ENCODE results near the gene GJC1. TPM values are rescaled to one million over a fixed set of nuclear protein-coding genes. Genes with fewer than 3 reads are reported as not detected.
A peak's percentile ranks its signal among the peaks of the same experiment; 100 is the strongest.

Gene GJC1
- total and polyA plus RNA-seq, 3 donors from 2014 or later = 16.9 to 21.0 (median 19.3) TPM

DNA sequence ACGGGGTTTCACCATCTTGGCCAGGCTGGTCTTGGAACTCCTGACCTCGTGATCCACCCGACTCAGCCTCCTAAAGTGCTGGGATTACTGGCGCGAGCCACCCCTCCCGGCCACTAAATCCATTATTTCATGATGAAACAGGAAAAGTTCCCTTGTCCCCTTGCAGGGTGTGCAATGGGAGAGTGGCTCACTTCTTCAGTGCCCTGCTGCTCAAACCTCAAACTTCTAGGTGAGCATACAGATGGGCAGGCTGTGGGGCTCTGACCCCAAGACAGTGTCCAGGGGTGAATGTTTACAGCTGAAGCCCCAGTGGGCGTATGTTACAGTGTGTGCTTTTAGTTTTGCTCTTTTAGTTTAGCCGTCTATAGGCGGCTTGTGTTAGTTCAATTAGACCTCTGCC is 34.7 kb downstream of the GJC1 start:
- Histone ChIP-seq H3K4me3 (no peak overlapping the region), H3K27ac (no peak overlapping the region), H3K4me1 (no peaks in the 10 kb centered on the region), H3K9me3 (no peaks in the 10 kb centered on the region), H3K27me3 (no peaks in the 10 kb centered on the region), H3K36me3 (ENCODE audit: low read depth, missing control alignments) (no peaks in the 10 kb centered on the region)
- 83 to 85% methylated on average over 9 of the region's 9 CpGs for WGBS, 2 donors
- TF ChIP-seq POLR2A (IDR thresholded peaks at IDR 0.05) = no peak
- TF ChIP-seq, protein P1, sequence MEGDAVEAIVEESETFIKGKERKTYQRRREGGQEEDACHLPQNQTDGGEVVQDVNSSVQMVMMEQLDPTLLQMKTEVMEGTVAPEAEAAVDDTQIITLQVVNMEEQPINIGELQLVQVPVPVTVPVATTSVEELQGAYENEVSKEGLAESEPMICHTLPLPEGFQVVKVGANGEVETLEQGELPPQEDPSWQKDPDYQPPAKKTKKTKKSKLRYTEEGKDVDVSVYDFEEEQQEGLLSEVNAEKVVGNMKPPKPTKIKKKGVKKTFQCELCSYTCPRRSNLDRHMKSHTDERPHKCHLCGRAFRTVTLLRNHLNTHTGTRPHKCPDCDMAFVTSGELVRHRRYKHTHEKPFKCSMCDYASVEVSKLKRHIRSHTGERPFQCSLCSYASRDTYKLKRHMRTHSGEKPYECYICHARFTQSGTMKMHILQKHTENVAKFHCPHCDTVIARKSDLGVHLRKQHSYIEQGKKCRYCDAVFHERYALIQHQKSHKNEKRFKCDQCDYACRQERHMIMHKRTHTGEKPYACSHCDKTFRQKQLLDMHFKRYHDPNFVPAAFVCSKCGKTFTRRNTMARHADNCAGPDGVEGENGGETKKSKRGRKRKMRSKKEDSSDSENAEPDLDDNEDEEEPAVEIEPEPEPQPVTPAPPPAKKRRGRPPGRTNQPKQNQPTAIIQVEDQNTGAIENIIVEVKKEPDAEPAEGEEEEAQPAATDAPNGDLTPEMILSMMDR (IDR thresholded peaks at IDR 0.05) = no peak
- intact Hi-C loops (cut with DNase I; ENCODE audit: low total_unique reads) = no loop called here
- DNase-seq = no peak

DNA sequence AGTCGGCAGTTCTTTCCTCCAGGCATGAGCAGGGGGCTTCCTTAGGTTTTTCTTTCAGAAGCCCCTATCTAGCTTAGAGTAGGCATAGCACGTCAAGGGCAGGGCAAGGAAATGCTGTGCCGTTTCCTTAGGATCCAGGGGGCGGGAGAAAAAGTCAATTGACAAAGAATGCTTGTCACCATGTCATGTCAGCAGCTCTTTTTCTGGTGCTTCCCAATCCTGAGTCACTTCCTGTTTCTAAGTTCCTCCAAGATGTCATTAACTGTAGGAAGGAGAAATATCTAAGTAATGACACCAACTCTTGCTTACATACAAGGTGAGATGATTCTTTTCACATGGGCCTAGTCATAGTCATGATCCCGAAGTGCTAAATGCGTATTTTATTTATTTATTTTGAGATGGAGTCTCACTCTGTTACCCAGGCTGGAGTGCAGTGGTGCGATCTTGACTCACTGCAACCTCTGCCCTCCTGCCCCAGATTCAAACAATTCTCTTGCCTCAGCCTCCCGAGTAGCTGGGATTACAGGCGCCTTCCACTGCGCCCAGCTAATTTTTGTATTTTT is 35.2 kb downstream of the GJC1 start:
- H3K4me1 ChIP-seq = no peaks in the 10 kb centered on the region
- no peak overlapping the region for H3K4me3 ChIP-seq
- no peak for DNase-seq
- no peaks in the 10 kb centered on the region for H3K27me3 ChIP-seq
- H3K27ac ChIP-seq = peak overlapping the region in 1 of 2 donors; percentile 10
- no peaks in the 10 kb centered on the region for H3K36me3 ChIP-seq (ENCODE audit: low read depth, missing control alignments)
- TF ChIP-seq, protein P1 (IDR thresholded peaks at IDR 0.05) = no peak
- 62% methylated on average over 10 of the region's 10 CpGs for WGBS, 2 donors
- intact Hi-C loops (cut with DNase I; ENCODE audit: low total_unique reads) = no loop called here
- no peaks in the 10 kb centered on the region for H3K9me3 ChIP-seq

DNA sequence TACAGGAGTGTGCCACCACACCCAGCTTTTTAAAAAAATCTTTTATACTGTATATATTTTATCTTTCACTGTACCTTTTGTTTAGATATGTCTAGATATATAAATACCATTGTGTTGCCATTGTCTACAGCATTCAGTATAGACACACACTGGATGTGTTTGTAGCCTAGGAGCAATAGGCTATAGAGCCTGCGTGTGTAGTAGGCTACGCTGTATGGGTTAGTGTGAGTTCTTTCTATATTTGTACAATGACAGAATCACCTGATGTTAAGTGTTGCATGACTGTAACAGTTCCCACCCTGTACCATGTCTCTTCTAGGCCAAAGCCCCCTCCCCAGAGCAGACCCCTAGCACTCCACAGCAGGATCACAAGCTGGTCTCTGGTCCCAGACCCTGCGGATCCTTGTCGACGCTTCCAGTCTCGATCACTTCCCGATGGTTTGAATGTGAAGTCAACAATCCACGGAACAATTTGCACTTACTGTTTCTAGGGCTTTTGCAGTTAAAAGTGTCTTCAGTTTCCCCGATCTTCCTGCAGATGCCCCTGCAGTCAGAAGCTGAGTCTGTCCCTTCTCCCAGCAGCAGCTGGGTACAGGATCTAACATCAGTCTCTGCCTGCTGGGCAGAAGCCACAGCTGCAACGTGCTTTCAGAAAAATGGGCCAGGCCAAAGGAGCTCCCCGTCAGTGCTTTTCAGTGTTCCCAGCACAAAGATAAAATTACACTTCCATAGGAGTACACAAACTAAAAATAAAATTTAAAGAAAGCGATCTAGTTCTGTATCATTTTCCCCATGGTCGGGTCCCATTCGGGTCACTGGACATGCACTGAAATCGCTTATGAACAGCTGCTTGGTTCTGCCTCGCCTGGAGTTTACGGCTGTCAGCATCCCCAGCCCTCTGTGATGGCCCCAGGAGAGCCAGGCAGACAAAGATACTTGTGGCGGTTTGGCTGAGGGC is 35.9 kb downstream of the GJC1 start:
- WGBS, 2 donors = 58 to 70% methylated on average over 18 of the region's 18 CpGs
- no peaks in the 10 kb centered on the region for H3K4me1 ChIP-seq
- no peaks in the 10 kb centered on the region for H3K9me3 ChIP-seq
- H3K27me3 ChIP-seq = no peaks in the 10 kb centered on the region
- no peaks in the 10 kb centered on the region for H3K36me3 ChIP-seq (ENCODE audit: low read depth, missing control alignments)
- H3K27ac ChIP-seq = peak overlapping the region in 1 of 2 donors; percentile 10
- peak; percentile 13 for DNase-seq
- TF ChIP-seq, protein P1 (IDR thresholded peaks at IDR 0.05) = no peak
- no peak for TF ChIP-seq POLR2A (IDR thresholded peaks at IDR 0.05)
- H3K4me3 ChIP-seq = no peak overlapping the region
- intact Hi-C loops (cut with DNase I; ENCODE audit: low total_unique reads) = no loop called here

- DNase-seq = no peak
- intact Hi-C loops (cut with DNase I; ENCODE audit: low total_unique reads) = no loop called here
- WGBS, 2 donors = 88 to 92% methylated on average over 1 of the region's 1 CpG
These were observed 37.8 kb downstream of the GJC1 start for GRCh38 chr17:44792276-44792675.

More at GRCh38 chr17:44792276-44792675, 37.8 kb downstream of the GJC1 start:
- H3K27me3 ChIP-seq = no peaks in the 10 kb centered on the region
- no peaks in the 10 kb centered on the region for H3K4me1 ChIP-seq
- TF ChIP-seq, protein P1 (IDR thresholded peaks at IDR 0.05) = no peak
- TF ChIP-seq POLR2A (IDR thresholded peaks at IDR 0.05) = no peak
- H3K9me3 ChIP-seq = no peaks in the 10 kb centered on the region
- no peaks in the 10 kb centered on the region for H3K36me3 ChIP-seq (ENCODE audit: low read depth, missing control alignments)
- no peak overlapping the region for H3K27ac ChIP-seq
- no peak overlapping the region for H3K4me3 ChIP-seq

All from testis (tissue), 3 donors.